Spleen (tissue), 11 donors: ENCODE results near the gene GTF2H4. TPM values are rescaled to one million over a fixed set of nuclear protein-coding genes. Genes with fewer than 3 reads are reported as not detected.

Experiments used
- DNase-seq: peaks from one replicate; pipeline ENCODE4 v3.0.0-alpha.2; 2020
- H3K27ac ChIP-seq, 8 donors: fragments of 200-600 bp; sonication (generic) in 7 of 8; 1 replicate in 4 of 8; 2 replicates in 4 of 8; pipeline versions ENCODE4 v1.5.0 to v1.8.0; 2016 to 2021; ENCODE audit warnings: inconsistent platforms in 4 of 8, mild to moderate bottlenecking in 4 of 8, moderate library complexity in 1 of 8
- H3K27me3 ChIP-seq, 7 donors: fragments of 200-600 bp; sonication (generic) in 6 of 7; replicated peaks in 1 of 7; 1 replicate in 4 of 7; 2 replicates in 3 of 7; pipeline versions ENCODE4 v1.5.0 to v1.8.0; 2016 to 2021; ENCODE audit warnings: inconsistent platforms in 3 of 7, mild to moderate bottlenecking in 1 of 7
- H3K36me3 ChIP-seq, 6 donors: fragments of 200-600 bp; sonication (generic) in 5 of 6; 1 replicate in 4 of 6; 2 replicates in 2 of 6; pipeline versions ENCODE4 v1.5.0 to v1.8.0; 2016 to 2021; ENCODE audit warnings: inconsistent platforms in 2 of 6
- H3K4me1 ChIP-seq, 6 donors: fragments of 200-600 bp; sonication (generic) in 5 of 6; 1 replicate in 3 of 6; 2 replicates in 3 of 6; pipeline versions ENCODE4 v1.5.0 to v1.8.0; 2016 to 2021; ENCODE audit warnings: inconsistent platforms in 3 of 6
- H3K4me3 ChIP-seq, 8 donors: fragments of 200-600 bp; sonication (generic) in 7 of 8; 1 replicate in 4 of 8; 2 replicates in 4 of 8; pipeline versions ENCODE4 v1.5.0 to v1.8.0; 2016 to 2021; ENCODE audit warnings: inconsistent platforms in 4 of 8, mild to moderate bottlenecking in 4 of 8, moderate library complexity in 2 of 8
- H3K9me3 ChIP-seq, 8 donors: fragments of 200-600 bp; sonication (generic) in 7 of 8; 1 replicate in 4 of 8; 2 replicates in 4 of 8; pipeline versions ENCODE4 v1.5.0 to v1.8.0; 2016 to 2021; ENCODE audit warnings: inconsistent platforms in 4 of 8
- CTCF ChIP-seq, 11 experiments: fragments of 200-600 bp in 7 of 11; fragments of 450-650 bp in 4 of 11; sonication (generic) in 4 of 11; IDR thresholded peaks in 8 of 11; conservative IDR thresholded peaks in 3 of 11; 1 replicate in 7 of 11; 2 replicates in 4 of 11; pipeline versions ENCODE4 v1.4.0 to v1.8.0; 2016 to 2021; ENCODE audit warnings: antibody characterized with exemption in 11 of 11, inconsistent platforms in 4 of 11, mild to moderate bottlenecking in 1 of 11
- POLR2A ChIP-seq, 3 donors: fragments of 450-650 bp; IDR thresholded peaks; one replicate each; pipeline ENCODE4 v1.5.1; 2017; ENCODE audit warnings: antibody characterized with exemption in 3 of 3, mild to moderate bottlenecking in 1 of 3
- POLR2AphosphoS5 ChIP-seq, 3 donors: sonication (generic); formaldehyde crosslinking; IDR thresholded peaks; one replicate each; pipeline ENCODE4 v1.5.1; 2017; ENCODE audit warnings: antibody characterized with exemption in 3 of 3
- WGBS, 5 donors: extraction: QIAGEN DNeasy Blood & Tissue Kit in 3 of 5; methylation state at CpG; one replicate each; pipeline versions ENCODE4 v1.1.5 to v1.1.7; 2013 to 2018; 5-methylcytosine and 5-hydroxymethylcytosine counted together
- intact Hi-C: fragments of 100-400 bp; cut with DNase I; formaldehyde crosslinking; loops from one replicate; pipeline ENCODE4 v1.15.0; 2023; ENCODE audit warnings: low total_unique reads
- polyA plus RNA-seq, 3 donors: library from polyadenylated mRNA; stranded (reverse); fragments of 200-250 nt; gene quantifications; one replicate each; pipeline ENCODE4 v1.2.1, GENCODE V29; 2013
- total RNA-seq, 7 donors: library from RNA; depleted of rRNA in 3 of 7; stranded (reverse); fragments of >200 nt in 3 of 7; fragmentation: NEBNext Ultra II Directional in 4 of 7; extraction: Animal tissue kit (Norgen Biotek cat#: 25700) in 4 of 7; gene quantifications; one replicate each; pipeline versions ENCODE4 v1.1.0 to v1.2.1, GENCODE V29; 2016 to 2021
- donor health status: healthy with polysubstance abuse.
- donor health status: DM: no; HTN: no; CAD: no; lungs with moderate emphysema.
- donor health status: DM: no; HTN: no; CAD: no.
- donor health status: Bipolar disorder and iron deficiency.
- donor health status: healthy.
- donor health status: DM: no; HTN: no; CAD: no.
- donor health status: DM: yes; HTN: yes; CAD: no.

The GTF2H4 gene
- total and polyA plus RNA-seq, 10 donors: 20.6 to 49.7 (median 29.3) TPM

GRCh38 chr6:30881392-30882203, 26.4 kb upstream of the GTF2H4 start:
- WGBS, 5 donors: 76 to 80% (median 78%) methylated on average over 14 of the region's 14 CpGs
- DNase-seq: no peak
- Histone ChIP-seq H3K27me3 (peaks cover 0 to 24% (median 0%) of the 10 kb centered on the region in 7 donors), H3K9me3 (no peaks in the 10 kb centered on the region), H3K4me1 (peaks cover 29 to 71% (median 57%) of the 10 kb centered on the region in 6 donors), H3K27ac (peak overlapping the region in 7 of 8 donors; percentile 0 to 88 (median 78)), H3K36me3 (no peaks in the 10 kb centered on the region), H3K4me3 (no peak overlapping the region)
- TF ChIP-seq POLR2AphosphoS5 (IDR thresholded peaks at IDR 0.05): no peak
- TF ChIP-seq POLR2A (IDR thresholded peaks at IDR 0.05): no peak
- no peak for TF ChIP-seq CTCF (IDR thresholded peaks at IDR 0.05 in 8 of 11, conservative IDR thresholded peaks at IDR 0.05 in 3 of 11)
- intact Hi-C loops: no loop called here

- DNase-seq: no peak
- Histone ChIP-seq H3K4me1 (peaks cover 27 to 71% (median 54%) of the 10 kb centered on the region in 6 donors), H3K27me3 (peaks cover 0 to 24% (median 0%) of the 10 kb centered on the region in 7 donors), H3K4me3 (no peak overlapping the region), H3K9me3 (no peaks in the 10 kb centered on the region), H3K36me3 (no peaks in the 10 kb centered on the region), H3K27ac (peak overlapping the region in 7 of 8 donors; percentile 77 to 88 (median 85))
- TF ChIP-seq POLR2AphosphoS5 (IDR thresholded peaks at IDR 0.05): no peak
- no peak for TF ChIP-seq CTCF (IDR thresholded peaks at IDR 0.05 in 8 of 11, conservative IDR thresholded peaks at IDR 0.05 in 3 of 11)
- no peak for TF ChIP-seq POLR2A (IDR thresholded peaks at IDR 0.05)
- intact Hi-C loops: no loop called here
- 69 to 82% (median 78%) methylated on average over 3 to 8 of the region's 8 CpGs for WGBS, 5 donors
Observed at GRCh38 chr6:30882204-30882758, 25.7 kb upstream of the GTF2H4 start.

- Histone ChIP-seq H3K9me3 (no peaks in the 10 kb centered on the region), H3K4me3 (peak overlapping the region in 6 of 8 donors; percentile 60 to 86 (median 64)), H3K36me3 (no peaks in the 10 kb centered on the region), H3K27ac (peak overlapping the region; percentile 68 to 88 (median 83)), H3K4me1 (peaks cover 24 to 69% (median 47%) of the 10 kb centered on the region in 6 donors), H3K27me3 (peaks cover 0 to 24% (median 0%) of the 10 kb centered on the region in 7 donors)
- WGBS, 5 donors: 43 to 58% (median 56%) methylated on average over 11 to 15 of the region's 15 CpGs
- peak; percentile 83 for DNase-seq
- intact Hi-C loops: no loop called here
- TF ChIP-seq CTCF (IDR thresholded peaks at IDR 0.05 in 8 of 11, conservative IDR thresholded peaks at IDR 0.05 in 3 of 11) (no peak), POLR2AphosphoS5 (IDR thresholded peaks at IDR 0.05) (peak in 2 of 3 donors; percentile 53 to 55), POLR2A (IDR thresholded peaks at IDR 0.05) (no peak)
Observed at GRCh38 chr6:30882759-30883684, 25.0 kb upstream of the GTF2H4 start.
